ENCODE results near the gene C11orf24. TPM values are rescaled to one million over a fixed set of nuclear protein-coding genes. Genes with fewer than 3 reads are reported as not detected.
"Not testable (repeated sequence)": the region's sequence is repeated elsewhere in the genome, so short reads cannot be mapped to it uniquely, and the experiment has no call there.

The C11orf24 gene
- total RNA-seq, 1 experiment from 2014 or later = 52.3 TPM

DNA sequence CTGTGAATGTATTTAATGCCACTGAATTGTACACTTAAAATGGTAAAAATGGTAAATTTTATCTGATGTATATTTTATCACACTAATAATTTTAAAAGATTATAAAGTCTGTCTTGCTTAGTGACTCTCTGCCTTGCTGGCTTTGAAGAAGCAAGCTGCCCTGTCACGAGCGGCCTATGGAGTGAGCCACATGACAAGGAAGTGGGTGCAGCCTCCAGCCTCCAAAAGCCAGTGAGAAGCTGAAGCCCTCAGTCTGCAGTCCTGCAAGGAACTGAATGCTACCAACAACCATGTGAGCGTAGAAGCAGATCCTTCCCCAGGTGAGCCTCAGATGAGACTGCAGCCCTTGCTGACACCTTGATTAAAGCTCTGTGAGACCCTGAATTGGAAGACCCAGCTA, 20.0 kb downstream of the C11orf24 start:
- H3K27me3 ChIP-seq (replicated peaks; ENCODE audit: insufficient read depth, low read depth, low read length, poor library complexity) = no peaks in the 10 kb centered on the region
- H3K27ac ChIP-seq (ENCODE audit: low read depth, low read length, poor library complexity, severe bottlenecking) = no peak overlapping the region
- no peaks in the 10 kb centered on the region for H3K9me3 ChIP-seq (ENCODE audit: low read depth, low read length, poor library complexity, severe bottlenecking)
- no peak overlapping the region for H3K4me3 ChIP-seq (ENCODE audit: low read depth, low read length, poor library complexity, severe bottlenecking)
- POLR2A ChIA-PET (ENCODE audit: low non-redundant PET) = no interaction called here
- no peak for TF ChIP-seq EZH2 (IDR thresholded peaks at IDR 0.05; ENCODE audit: borderline replicate concordance, low read depth, low read length, poor library complexity, severe bottlenecking)
- no peaks in the 10 kb centered on the region for H3K36me3 ChIP-seq (ENCODE audit: insufficient read depth, low read length, poor library complexity, severe bottlenecking)
- CTCF ChIA-PET = no interaction called here
- H3K4me1 ChIP-seq (ENCODE audit: insufficient read depth, low read length, poor library complexity, severe bottlenecking) = peaks cover 9% of the 10 kb centered on the region
- intact Hi-C loops (cut with micrococcal nuclease; ENCODE audit: unreplicated experiment) = no loop called here
- BruUV-seq (replicated peaks) = no TSS peak
- no peak for DNase-seq (ENCODE audit: low spot score)

DNA sequence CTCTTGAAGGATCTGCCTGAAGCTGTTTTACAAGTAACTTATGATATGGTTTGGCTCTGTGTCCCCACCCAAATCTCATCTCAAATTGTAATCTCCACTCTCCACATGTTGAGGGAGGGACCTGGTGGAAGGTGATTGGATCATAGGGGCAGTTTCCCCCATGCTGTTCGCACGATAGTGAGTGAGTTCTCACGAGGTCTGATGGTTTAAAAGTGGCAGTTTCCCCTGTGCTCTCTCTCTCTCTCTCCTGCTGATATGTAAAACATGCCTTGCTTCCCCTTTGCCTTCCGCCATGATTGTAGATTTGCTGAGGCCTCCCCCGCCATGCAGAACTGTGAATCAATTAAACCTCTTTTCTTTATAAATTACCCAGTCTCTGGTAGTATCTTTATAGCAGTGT, 26.9 kb downstream of the C11orf24 start:
- BruUV-seq (replicated peaks); DNase-seq (ENCODE audit: low spot score); H3K27ac ChIP-seq (ENCODE audit: low read depth, low read length, poor library complexity, severe bottlenecking); H3K9me3 ChIP-seq (ENCODE audit: low read depth, low read length, poor library complexity, severe bottlenecking); H3K36me3 ChIP-seq (ENCODE audit: insufficient read depth, low read length, poor library complexity, severe bottlenecking); POLR2A ChIA-PET (ENCODE audit: low non-redundant PET); intact Hi-C loops (cut with micrococcal nuclease; ENCODE audit: unreplicated experiment); H3K4me1 ChIP-seq (ENCODE audit: insufficient read depth, low read length, poor library complexity, severe bottlenecking); H3K4me3 ChIP-seq (ENCODE audit: low read depth, low read length, poor library complexity, severe bottlenecking); H3K27me3 ChIP-seq (replicated peaks; ENCODE audit: insufficient read depth, low read depth, low read length, poor library complexity); CTCF ChIA-PET: not testable (repeated sequence)

DNA sequence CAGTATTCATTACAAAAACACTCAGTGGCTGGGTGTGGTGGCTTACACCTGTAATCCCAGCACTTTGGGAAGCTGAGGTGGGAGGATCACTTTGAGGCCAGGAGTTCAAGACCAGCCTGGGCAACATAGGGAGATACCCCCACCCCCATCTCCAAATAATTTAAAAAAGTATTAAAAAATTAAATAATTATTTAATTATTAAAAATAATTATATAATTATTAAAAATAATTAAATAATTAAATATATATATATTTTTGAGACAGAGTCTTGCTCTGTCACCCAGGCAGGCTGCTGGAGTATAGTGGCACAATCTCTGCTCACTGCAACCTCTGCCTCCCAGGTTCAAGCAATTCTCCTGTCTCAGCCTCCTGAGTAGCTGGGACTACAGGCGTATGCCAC, 27.9 kb downstream of the C11orf24 start:
- H3K4me3 ChIP-seq (ENCODE audit: low read depth, low read length, poor library complexity, severe bottlenecking); H3K9me3 ChIP-seq (ENCODE audit: low read depth, low read length, poor library complexity, severe bottlenecking); intact Hi-C loops (cut with micrococcal nuclease; ENCODE audit: unreplicated experiment); H3K4me1 ChIP-seq (ENCODE audit: insufficient read depth, low read length, poor library complexity, severe bottlenecking); H3K27me3 ChIP-seq (replicated peaks; ENCODE audit: insufficient read depth, low read depth, low read length, poor library complexity); H3K27ac ChIP-seq (ENCODE audit: low read depth, low read length, poor library complexity, severe bottlenecking); CTCF ChIA-PET; H3K36me3 ChIP-seq (ENCODE audit: insufficient read depth, low read length, poor library complexity, severe bottlenecking); DNase-seq (ENCODE audit: low spot score); BruUV-seq (replicated peaks): not testable (repeated sequence)
- POLR2A ChIA-PET (ENCODE audit: low non-redundant PET) = interaction anchor here (0.7 kb wide), 1 partner anchor 8 kb away, joined by 16 read pairs; no protein-coding TSS in a partner anchor

DNA sequence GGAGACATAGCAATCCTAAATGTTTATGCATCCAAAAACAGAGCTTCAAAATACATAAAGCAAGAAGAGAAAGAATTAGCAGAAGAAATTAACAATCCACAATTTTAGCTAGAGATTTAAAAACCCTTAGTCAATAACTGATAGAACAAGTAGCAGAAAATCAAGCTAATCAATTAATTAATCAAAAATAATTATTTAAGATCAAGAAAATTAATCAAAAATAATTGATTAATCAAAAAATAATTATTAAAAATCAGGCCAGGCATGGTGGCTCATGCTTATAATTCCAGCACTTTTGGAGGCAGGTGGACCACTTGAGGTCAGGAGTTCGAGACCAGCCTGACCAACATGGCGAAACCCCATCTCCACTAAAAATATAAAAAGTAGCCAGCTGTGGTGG, 29.2 kb downstream of the C11orf24 start:
- Histone ChIP-seq H3K4me3 (ENCODE audit: low read depth, low read length, poor library complexity, severe bottlenecking) (no peak overlapping the region), H3K4me1 (ENCODE audit: insufficient read depth, low read length, poor library complexity, severe bottlenecking) (no peaks in the 10 kb centered on the region), H3K9me3 (ENCODE audit: low read depth, low read length, poor library complexity, severe bottlenecking) (no peaks in the 10 kb centered on the region), H3K27me3 (replicated peaks; ENCODE audit: insufficient read depth, low read depth, low read length, poor library complexity) (no peaks in the 10 kb centered on the region), H3K36me3 (ENCODE audit: insufficient read depth, low read length, poor library complexity, severe bottlenecking) (no peaks in the 10 kb centered on the region), H3K27ac (ENCODE audit: low read depth, low read length, poor library complexity, severe bottlenecking) (no peak overlapping the region)
- intact Hi-C loops (cut with micrococcal nuclease; ENCODE audit: unreplicated experiment) = no loop called here
- BruUV-seq (replicated peaks) = no TSS peak
- DNase-seq (ENCODE audit: low spot score) = no peak
- CTCF ChIA-PET = no interaction called here
- POLR2A ChIA-PET (ENCODE audit: low non-redundant PET) = no interaction called here
- no peak for TF ChIP-seq EZH2 (IDR thresholded peaks at IDR 0.05; ENCODE audit: borderline replicate concordance, low read depth, low read length, poor library complexity, severe bottlenecking)
- TF ChIP-seq, protein P1, sequence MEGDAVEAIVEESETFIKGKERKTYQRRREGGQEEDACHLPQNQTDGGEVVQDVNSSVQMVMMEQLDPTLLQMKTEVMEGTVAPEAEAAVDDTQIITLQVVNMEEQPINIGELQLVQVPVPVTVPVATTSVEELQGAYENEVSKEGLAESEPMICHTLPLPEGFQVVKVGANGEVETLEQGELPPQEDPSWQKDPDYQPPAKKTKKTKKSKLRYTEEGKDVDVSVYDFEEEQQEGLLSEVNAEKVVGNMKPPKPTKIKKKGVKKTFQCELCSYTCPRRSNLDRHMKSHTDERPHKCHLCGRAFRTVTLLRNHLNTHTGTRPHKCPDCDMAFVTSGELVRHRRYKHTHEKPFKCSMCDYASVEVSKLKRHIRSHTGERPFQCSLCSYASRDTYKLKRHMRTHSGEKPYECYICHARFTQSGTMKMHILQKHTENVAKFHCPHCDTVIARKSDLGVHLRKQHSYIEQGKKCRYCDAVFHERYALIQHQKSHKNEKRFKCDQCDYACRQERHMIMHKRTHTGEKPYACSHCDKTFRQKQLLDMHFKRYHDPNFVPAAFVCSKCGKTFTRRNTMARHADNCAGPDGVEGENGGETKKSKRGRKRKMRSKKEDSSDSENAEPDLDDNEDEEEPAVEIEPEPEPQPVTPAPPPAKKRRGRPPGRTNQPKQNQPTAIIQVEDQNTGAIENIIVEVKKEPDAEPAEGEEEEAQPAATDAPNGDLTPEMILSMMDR (conservative IDR thresholded peaks at IDR 0.05; ENCODE audit: low read depth, low read length) = no peak

DNA sequence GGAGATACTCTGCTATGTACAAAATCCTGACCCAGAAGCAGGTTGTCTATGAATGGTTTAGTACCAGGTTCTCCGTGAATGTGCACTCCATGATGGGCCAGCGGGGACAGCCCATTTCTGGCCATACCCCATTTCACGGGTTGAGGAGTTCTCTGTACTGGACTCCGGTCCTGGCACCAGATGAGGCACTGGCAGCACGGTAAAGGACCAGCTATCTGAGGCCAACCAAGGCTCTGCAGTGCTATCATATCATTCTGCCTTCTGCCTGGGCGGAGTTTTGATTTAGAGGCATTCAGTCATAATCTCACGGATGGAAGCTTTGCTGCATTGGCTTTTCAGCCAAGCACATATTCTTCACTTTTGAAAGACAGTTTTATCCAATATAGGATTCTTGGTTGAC, 40.2 kb downstream of the C11orf24 start:
- no peak overlapping the region for H3K4me3 ChIP-seq (ENCODE audit: low read depth, low read length, poor library complexity, severe bottlenecking)
- TF ChIP-seq, protein P1 (conservative IDR thresholded peaks at IDR 0.05; ENCODE audit: low read depth, low read length) = no peak
- no peak for TF ChIP-seq EZH2 (IDR thresholded peaks at IDR 0.05; ENCODE audit: borderline replicate concordance, low read depth, low read length, poor library complexity, severe bottlenecking)
- ChIA-PET POLR2A (ENCODE audit: low non-redundant PET) (no interaction called here), CTCF (no interaction called here)
- H3K27ac ChIP-seq (ENCODE audit: low read depth, low read length, poor library complexity, severe bottlenecking) = no peak overlapping the region
- DNase-seq (ENCODE audit: low spot score) = no peak
- intact Hi-C loops (cut with micrococcal nuclease; ENCODE audit: unreplicated experiment) = no loop called here
- no TSS peak for BruUV-seq (replicated peaks)
- H3K36me3 ChIP-seq (ENCODE audit: insufficient read depth, low read length, poor library complexity, severe bottlenecking) = no peaks in the 10 kb centered on the region
- no peaks in the 10 kb centered on the region for H3K4me1 ChIP-seq (ENCODE audit: insufficient read depth, low read length, poor library complexity, severe bottlenecking)
- H3K9me3 ChIP-seq (ENCODE audit: low read depth, low read length, poor library complexity, severe bottlenecking) = no peaks in the 10 kb centered on the region
- H3K27me3 ChIP-seq (replicated peaks; ENCODE audit: insufficient read depth, low read depth, low read length, poor library complexity) = peaks cover 6% of the 10 kb centered on the region

All from A673 (cell line).